GM19099 (cell line): Measurements from ENCODE around the gene PLPP4.

Source experiments
- POLR2A ChIP-seq: IDR thresholded peaks from 3 replicates; pipeline ENCODE4 v1.6.1; 2011; ENCODE audit warnings: low read depth; ENCODE audit not compliant: insufficient read length; ENCODE audit errors: extremely low read depth

The PLPP4 gene

DNA sequence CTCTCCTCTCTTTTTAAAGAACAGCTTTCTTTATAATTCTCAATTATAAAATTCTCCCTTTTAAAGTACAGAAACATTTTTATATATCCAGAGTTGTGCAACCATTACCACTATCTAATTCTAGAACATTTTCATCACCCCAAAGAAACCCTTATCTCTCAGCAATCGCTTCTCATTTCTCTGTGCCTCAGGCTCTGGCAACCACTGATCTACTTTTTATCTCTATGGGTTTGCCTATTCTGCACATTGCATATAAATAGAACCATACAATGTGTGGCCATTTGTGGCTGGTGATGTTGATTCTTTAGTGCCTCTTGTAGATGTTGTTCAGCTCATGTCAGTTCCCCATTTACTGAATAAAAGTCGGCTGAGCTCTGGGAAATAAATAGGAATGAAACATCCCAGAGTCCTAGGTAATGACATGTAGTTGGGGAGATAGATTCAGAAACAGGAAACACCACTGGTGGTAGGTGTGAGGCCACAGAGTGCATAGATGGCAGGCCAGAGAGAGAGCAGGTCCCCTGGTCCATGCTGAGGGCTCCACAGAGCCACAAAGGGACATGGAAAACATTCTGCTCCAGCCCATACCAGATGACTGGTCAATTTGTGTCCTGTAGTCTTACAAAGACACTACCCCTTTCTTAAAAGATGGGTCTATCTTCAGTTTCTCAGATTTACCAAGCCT lies 126.5 kb downstream of the PLPP4 start:
- TF ChIP-seq POLR2A = no peak

DNA sequence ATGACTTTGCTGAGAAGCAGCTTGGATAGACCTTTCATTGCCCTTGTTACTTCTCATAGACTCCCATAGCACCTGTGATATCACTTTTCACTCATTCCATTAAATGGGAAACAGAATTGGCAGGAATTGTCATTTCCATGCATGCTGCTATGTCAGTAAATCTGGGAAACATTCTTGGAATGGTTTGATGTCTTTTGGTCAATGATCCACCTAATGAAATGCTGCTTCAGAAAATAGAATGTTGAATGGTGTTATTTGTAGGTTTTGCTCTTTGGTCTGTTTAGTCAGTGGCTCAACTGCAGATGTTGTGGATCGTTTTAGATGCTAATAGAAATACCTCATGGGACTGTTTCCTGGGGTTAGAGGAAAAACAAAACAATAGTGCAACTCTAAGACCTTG lies 127.8 kb downstream of the PLPP4 start:
- no peak for TF ChIP-seq POLR2A

DNA sequence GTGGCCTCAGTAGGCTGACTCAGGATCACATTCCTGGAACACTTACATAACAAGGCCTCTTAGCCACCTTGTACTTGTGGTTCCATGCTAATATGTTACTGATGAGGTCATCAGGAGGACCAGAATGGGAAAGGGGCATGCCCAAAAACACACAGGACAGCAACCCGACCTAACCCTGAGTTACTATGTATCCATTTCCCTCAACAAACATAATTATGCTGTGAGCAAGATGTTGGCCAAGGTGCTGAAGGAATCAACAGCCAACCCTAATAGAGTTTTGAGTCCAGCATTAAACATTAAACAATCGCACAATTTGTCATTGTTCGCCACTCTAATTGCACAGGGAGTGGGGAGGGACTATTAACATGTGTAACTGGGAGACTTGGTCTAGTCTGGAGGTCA lies 129.4 kb downstream of the PLPP4 start:
- no peak for TF ChIP-seq POLR2A

DNA sequence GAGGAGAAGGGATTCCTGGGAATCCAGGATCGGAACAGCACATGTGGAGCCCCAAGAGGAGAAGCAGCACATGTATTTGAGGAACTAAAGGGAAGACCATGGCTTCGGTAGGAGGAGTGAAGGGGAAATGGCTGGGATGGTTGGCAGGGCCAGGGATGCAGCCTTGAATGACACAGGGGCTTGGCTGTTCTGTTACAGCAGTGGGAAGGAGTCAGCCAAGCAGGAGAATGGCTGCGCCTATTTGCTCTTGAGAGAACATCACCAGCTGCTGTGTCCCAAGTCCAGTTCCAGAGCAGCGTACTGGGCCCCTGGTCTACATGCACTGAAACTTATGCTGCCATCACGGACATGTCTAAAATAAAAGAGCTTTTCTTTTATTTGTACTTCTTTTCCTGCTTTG lies 130.0 kb downstream of the PLPP4 start:
- TF ChIP-seq POLR2A = no peak

DNA sequence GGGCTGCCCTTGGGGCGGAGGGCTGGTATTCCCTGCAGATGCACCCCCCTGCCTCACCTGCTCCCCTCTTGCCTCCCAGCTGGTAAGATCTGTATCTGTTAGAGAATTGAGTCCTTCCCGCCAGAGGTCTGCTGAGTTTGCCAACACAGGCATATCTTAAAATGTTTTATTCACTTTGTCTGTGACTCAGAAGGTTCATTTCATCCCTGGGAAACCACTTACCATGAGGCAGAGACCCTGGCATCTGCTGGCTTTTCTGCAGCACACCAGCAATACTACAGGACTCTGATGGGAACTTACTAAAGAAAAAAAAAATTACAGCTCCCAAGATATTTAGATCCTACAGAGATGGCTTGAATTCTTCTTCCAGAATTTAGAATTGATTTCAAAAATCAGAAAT lies 131.3 kb downstream of the PLPP4 start:
- no peak for TF ChIP-seq POLR2A

DNA sequence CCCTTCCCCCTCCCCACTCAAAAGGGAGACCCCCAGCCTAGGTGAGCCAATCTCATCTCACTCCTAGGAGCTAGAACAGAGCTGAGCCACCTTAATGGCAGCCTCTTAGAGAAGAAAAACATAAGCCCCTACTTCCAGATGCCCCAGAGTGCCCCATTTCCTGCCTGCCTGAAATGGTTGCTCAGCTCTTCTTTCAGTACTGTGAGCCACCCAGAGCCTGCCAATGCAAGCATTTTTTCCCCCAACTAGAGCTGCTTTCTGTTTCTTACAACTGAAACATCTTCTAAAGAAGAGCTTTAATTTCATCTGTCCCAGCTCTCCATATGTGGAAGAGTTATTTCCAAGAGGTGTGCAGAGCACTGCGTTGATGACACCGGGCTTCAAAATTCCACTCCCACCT lies 136.7 kb downstream of the PLPP4 start:
- TF ChIP-seq POLR2A = no peak

DNA sequence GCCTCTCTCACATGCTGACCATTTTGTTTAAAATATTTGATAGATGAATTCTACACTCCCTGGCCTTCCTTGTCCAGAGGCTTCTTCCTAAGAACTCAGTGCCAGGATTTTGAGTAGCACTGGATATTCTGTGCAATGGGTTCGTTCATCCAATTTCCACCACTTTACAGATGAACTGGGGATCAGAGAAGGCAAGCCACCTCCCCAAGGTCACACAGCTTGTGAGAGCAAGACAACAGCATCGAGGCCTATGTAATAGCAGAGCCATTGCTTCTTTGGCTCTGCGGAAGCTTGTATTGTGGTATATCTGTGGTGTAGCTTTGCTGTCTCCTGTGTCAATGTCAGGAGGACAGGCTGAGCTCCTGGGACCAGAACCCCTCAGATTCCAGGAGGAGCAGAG lies 140.9 kb downstream of the PLPP4 start:
- TF ChIP-seq POLR2A = no peak

DNA sequence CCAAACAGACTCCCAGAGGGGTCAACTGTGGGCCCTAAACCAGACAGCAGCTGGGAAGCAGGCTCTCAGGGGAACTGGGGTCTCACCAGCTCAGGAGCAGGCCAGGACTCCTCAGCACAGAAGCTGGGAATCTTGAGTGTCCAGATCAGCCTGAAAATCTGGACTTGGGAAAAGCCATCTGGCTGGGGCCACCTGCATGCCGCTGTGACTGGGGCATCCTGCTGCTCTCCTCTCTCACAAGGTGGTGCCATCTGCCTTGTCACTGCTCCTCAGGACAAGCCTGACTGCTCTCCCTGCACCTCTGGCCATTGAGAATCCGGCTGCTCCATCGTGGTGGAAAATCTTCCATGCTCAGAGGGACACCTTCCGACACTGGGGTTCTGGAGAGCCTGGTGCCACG lies 141.4 kb downstream of the PLPP4 start:
- TF ChIP-seq POLR2A = no peak

DNA sequence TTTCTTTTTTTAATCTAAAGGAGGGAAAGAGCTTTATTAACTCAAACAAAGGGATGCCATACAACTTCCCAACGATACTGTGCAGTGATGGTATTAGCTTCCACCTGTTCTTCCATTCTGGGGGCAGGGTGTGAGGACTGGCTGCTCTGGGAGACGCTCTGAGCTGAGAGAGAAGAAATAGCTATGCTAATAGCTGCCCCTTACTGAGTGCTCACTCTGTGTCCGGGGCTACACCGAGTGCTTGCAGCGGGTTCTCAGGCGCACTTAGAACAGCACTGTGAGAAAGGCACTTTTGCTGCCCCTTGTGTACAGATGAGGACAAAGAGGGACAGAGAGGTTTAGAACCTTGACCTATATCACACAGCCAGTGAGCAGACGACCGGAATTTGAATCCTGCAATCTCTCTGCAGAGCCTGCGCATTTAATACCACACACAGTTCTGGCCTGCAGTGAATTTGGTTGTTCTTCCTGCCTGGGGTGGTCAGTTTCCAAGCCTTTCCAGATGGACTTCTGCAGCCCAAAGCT lies 142.2 kb downstream of the PLPP4 start:
- TF ChIP-seq POLR2A = no peak

DNA sequence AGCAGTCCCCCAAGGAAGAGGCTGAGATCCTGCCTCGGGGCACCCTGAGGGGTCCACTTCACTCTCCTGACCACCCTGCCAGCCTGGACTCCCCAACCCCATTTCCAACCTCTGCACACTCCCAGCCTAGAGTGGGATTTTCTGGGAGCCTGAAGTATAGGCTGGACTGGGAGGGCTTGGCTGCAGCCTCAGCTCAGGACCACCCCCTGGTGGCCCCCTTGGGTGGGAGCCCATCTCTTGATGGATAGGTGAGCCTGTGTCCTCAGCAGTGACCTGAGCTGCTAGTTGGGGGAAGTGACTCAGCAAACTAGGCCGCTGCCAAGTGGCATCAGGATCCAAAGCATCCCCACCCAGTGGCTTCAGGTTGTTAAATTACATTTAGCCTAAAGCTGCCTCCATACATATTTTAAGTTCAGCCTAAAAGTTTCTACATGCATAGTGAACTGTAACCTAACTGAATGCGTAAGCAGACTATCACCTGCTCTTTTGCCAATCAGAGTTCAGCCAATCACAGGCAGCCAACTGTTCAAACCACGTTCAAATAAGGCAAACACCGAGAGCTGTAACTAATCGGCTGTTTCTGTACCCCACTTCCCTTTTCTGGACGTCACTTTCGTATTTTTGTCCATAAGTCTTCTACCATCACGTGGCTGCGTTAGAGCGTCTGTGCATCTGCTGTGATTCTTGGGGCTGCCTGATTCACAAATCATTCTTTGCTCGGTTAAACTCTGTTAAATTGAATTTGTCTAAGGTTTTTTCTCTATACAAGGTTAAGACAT lies 144.0 kb downstream of the PLPP4 start:
- no peak for TF ChIP-seq POLR2A

DNA sequence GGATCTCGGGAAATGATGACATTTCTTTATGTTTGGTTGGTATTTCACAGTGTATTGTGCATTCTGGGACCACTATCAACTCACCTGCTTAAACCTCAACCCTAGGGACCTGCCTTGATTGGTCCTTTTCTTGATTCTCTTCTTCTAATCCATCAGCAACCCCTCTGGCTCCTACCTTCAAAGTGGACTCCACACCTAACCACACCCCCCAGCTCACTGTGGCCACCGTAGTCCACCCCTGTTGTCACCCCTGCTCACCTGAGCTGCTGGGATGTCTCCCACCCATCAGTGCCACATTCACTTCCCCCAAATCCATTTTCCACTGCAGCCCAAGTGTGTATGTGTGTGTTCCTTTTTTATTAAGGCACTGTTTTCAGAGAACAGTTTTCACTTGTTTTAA lies 145.0 kb downstream of the PLPP4 start:
- no peak for TF ChIP-seq POLR2A

DNA sequence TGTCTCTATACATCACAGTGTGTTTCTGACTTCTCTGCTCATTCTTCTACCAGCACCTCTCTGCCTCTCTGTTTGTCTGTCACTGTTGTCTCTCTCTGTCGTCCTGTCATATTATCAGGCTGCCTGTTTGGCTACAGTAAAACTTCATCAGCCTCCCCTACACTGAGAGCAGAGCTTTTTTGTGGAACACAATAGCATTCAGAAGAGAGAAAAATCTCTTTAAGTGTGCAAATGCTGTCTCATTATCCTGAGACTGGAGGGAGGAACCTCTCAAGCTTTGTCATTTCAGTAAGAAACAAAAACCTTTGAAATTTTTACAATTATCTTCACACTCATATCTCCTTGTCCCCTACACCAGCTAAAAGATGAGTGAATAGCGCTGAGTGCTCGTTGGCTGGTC lies 148.4 kb downstream of the PLPP4 start:
- TF ChIP-seq POLR2A = no peak

DNA sequence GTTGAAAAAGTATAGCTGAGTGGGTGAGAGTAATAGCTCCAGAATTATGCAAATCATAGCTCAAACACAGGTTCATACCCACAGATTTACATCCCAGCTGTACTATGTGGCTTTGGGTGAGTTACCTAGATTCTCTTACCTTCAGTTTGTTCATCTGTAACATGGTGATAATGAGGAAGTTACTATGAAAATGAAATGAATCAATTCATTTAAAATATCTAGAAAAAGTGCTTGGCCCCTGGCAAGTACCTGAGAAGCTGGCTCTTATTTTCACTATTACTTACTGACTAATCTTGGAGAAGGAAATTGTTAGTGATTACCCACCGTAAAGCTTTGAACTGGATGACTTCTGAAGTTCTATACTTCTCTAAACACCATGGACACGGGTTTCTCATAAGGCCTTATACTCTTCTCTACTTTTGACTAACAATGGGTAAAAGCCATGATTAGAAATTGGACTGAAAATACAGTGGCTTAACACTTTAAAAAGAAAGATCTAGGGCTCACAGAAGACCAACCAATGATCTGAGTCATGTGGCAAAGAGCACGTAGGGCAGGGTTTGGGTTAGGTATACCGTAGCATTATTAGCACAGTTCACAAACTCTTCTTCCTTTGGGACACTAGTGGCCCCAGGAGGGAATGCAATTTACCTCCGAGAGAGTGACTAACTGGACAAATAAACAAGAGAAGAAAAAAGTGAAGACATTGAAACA lies 149.2 kb downstream of the PLPP4 start:
- TF ChIP-seq POLR2A = no peak

DNA sequence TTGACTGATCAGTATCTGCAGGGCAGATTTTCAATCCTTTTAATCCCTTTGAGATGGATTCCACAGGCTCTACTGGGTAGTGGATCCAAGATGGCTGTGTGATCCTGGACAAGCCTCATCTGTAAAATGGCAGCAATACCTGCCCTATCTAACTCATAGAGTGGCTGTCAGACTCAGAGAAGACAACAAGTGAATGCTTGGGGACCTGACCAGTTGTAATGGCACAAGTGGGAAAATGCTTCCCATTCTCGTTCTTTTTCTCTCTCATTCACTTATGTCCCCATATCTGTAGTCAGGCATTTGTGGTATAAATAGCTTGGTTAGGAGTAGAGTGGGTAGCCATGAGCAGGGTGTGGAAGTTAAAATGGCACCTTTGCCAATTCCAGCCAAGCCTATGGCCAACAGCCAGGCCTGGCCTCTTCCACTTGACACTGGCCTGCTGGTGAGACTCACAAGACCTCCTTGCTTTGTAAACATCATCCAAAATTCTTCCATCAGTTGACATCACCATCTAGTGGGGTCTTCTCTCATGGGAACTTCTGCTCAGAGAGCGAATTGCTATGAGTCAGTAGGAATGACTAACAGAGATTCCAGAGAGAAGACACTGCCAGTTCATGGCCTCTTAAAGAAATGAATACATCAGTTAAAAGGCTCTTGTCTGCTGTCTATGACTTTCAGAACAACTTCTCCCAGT lies 150.1 kb downstream of the PLPP4 start:
- TF ChIP-seq POLR2A = no peak
